Ishikawa (cell line): ENCODE results near the gene DBF4B.

ENCODE experiments used
- CEBPB ChIP-seq: IDR thresholded peaks from 2 replicates; pipeline ENCODE4 v1.6.1; 2012
- CREB1 ChIP-seq: IDR thresholded peaks from 2 replicates; pipeline ENCODE4 v1.6.1; 2012; ENCODE audit warnings: low read depth
- EGR1 ChIP-seq: IDR thresholded peaks from 2 replicates; pipeline ENCODE4 v1.6.1; 2012
- NFIC ChIP-seq: IDR thresholded peaks from 2 replicates; pipeline ENCODE4 v1.6.1; 2012
- REST ChIP-seq: IDR thresholded peaks from 2 replicates; pipeline ENCODE4 v1.6.1; 2012; ENCODE audit warnings: low read depth, mild to moderate bottlenecking
- TAF1 ChIP-seq: IDR thresholded peaks from 2 replicates; pipeline ENCODE4 v1.6.1; 2012; ENCODE audit warnings: low read depth, mild to moderate bottlenecking
- TCF12 ChIP-seq: IDR thresholded peaks from 2 replicates; pipeline ENCODE4 v1.6.1; 2012; ENCODE audit warnings: low read depth
- TEAD4 ChIP-seq: IDR thresholded peaks from 2 replicates; pipeline ENCODE4 v1.6.1; 2012
- USF1 ChIP-seq: IDR thresholded peaks from 2 replicates; pipeline ENCODE4 v1.6.1; 2012
- YY1 ChIP-seq: IDR thresholded peaks from 2 replicates; pipeline ENCODE4 v1.6.1; 2012; ENCODE audit warnings: low read depth
- ZBTB7A ChIP-seq: IDR thresholded peaks from 2 replicates; pipeline ENCODE4 v1.6.1; 2012; ENCODE audit warnings: low read depth
- TF ChIP-seq, protein P1 (sequence below): IDR thresholded peaks from 2 replicates; pipeline ENCODE4 v1.6.1; 2012

DBF4B gene

GRCh38 chr17:44797802-44798201 lies 89.3 kb downstream of the DBF4B start:
- TF ChIP-seq, protein P1, sequence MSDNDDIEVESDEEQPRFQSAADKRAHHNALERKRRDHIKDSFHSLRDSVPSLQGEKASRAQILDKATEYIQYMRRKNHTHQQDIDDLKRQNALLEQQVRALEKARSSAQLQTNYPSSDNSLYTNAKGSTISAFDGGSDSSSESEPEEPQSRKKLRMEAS, result no peak
- TF ChIP-seq EGR1 (no peak), REST (no peak), TEAD4 (no peak), NFIC (no peak), USF1 (no peak)

DNA sequence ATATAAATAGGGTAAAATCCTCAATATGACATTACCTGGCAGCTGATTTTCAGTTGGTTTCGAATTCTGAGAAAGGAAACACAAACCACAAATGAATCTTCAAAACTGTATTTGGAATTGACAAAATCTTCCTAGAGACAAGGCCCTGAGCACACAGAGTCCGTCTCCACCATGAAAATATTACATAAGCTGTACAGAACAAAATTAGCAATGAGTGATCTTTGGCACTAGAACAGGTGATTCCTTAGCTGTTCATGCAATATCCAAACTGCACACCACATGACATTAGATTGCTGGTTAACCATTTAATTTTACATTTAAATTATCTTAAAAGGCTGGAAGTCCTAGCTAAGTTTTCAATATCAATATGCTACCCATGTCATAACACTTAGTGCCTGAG lies 89.9 kb downstream of the DBF4B start:
- TF ChIP-seq TCF12 (no peak), ZBTB7A (no peak), TAF1 (no peak), REST (no peak), CREB1 (no peak), TEAD4 (no peak), CEBPB (no peak), USF1 (no peak), YY1 (no peak)
- TF ChIP-seq, protein P1, result no peak
